ENCODE results near the gene DIDO1. TPM values are rescaled to one million over a fixed set of nuclear protein-coding genes. Genes with fewer than 3 reads are reported as not detected.

DIDO1 gene
- total RNA-seq, 1 experiment from 2014 or later = 77.1 TPM

DNA sequence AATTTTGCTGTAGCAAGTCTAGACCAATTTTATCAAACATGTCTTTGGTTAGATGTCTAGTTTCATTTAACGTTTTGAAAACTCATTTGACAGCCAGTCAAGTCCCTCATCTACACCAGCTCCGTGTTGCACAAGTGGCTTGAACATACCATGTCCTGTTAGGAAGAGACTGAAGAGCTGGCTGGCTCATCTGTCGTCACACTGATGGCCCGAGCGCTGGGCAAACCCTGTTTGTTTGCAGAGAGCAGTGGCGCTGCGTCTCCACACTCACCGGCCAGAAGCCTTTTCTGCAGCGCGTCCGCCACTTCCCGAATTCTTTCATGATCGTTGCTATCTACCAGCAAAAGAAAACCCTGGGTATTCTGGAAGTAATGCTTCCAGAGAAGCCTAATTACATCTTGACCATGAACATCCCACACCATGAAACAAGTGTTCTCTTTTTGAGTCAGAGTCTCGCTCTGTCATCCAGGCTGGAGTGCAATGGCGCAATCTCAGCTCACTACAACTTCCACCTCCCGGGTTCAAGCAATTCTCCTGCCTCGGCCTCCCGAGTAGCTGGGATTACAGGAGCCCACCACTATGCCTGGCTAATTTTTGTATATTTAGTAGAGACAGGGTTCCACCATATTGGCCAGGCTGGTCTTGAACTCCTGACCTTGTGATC is 54.0 kb downstream of the DIDO1 start:
- CTCF ChIA-PET = interaction anchor here (0.7 to 1.1 kb wide), 2 partner anchors 23 to 571 kb away, joined by 3 to 4 read pairs; no protein-coding TSS in a partner anchor
- no peak overlapping the region for H3K27ac Mint-ChIP-seq (ENCODE audit: unreplicated experiment)
- TF ChIP-seq, protein P1, sequence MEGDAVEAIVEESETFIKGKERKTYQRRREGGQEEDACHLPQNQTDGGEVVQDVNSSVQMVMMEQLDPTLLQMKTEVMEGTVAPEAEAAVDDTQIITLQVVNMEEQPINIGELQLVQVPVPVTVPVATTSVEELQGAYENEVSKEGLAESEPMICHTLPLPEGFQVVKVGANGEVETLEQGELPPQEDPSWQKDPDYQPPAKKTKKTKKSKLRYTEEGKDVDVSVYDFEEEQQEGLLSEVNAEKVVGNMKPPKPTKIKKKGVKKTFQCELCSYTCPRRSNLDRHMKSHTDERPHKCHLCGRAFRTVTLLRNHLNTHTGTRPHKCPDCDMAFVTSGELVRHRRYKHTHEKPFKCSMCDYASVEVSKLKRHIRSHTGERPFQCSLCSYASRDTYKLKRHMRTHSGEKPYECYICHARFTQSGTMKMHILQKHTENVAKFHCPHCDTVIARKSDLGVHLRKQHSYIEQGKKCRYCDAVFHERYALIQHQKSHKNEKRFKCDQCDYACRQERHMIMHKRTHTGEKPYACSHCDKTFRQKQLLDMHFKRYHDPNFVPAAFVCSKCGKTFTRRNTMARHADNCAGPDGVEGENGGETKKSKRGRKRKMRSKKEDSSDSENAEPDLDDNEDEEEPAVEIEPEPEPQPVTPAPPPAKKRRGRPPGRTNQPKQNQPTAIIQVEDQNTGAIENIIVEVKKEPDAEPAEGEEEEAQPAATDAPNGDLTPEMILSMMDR (IDR thresholded peaks at IDR 0.05; ENCODE audit: unreplicated experiment) = no peak
- H3K4me1 Mint-ChIP-seq (ENCODE audit: low read depth, unreplicated experiment) = peaks cover 23% of the 10 kb centered on the region
- peaks cover 40% of the 10 kb centered on the region for H3K36me3 Mint-ChIP-seq (ENCODE audit: insufficient read depth, unreplicated experiment)
- intact Hi-C loops (cut with micrococcal nuclease; ENCODE audit: unreplicated experiment) = loop anchor here (2.0 kb wide), 1 partner anchor 136 kb away; no protein-coding TSS in a partner anchor
- H3K27me3 Mint-ChIP-seq (ENCODE audit: unreplicated experiment) = peaks cover 14% of the 10 kb centered on the region
- no peaks in the 10 kb centered on the region for H3K9me3 Mint-ChIP-seq (ENCODE audit: low read depth, unreplicated experiment)
- no peak for DNase-seq
- BruUV-seq (replicated peaks) = no TSS peak
- no peak overlapping the region for H3K4me3 Mint-ChIP-seq (ENCODE audit: low read depth, unreplicated experiment)

DNA sequence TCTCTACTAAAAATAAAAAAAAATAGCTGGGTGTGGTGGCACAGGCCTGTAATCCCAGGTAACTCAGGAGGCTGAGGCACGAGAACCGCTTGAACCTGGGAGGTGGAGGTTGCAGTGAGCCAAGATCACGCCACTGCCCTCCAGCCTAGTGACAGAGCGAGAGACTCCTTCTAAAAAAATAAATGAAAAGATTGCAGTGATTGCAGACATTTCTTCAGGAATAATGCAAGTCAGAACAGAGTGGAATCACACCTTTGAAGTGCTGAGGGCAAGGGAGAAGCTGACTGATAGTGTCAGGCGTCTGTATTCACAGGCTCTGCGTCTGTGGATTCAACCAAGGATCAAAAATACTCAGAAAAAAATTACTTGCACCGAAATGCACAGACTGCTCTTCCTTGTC is 62.1 kb downstream of the DIDO1 start:
- peaks cover 14% of the 10 kb centered on the region for H3K4me1 Mint-ChIP-seq (ENCODE audit: low read depth, unreplicated experiment)
- no peak overlapping the region for H3K27ac Mint-ChIP-seq (ENCODE audit: unreplicated experiment)
- peaks cover 4% of the 10 kb centered on the region for H3K9me3 Mint-ChIP-seq (ENCODE audit: low read depth, unreplicated experiment)
- H3K4me3 Mint-ChIP-seq (ENCODE audit: low read depth, unreplicated experiment) = no peak overlapping the region
- no peak for DNase-seq
- peaks cover 64% of the 10 kb centered on the region for H3K27me3 Mint-ChIP-seq (ENCODE audit: unreplicated experiment)
- H3K36me3 Mint-ChIP-seq (ENCODE audit: insufficient read depth, unreplicated experiment) = peaks cover 22% of the 10 kb centered on the region
- CTCF ChIA-PET = interaction anchor here (0.7 kb wide), 1 partner anchor 105 kb away, joined by 3 read pairs; no protein-coding TSS in a partner anchor
- BruUV-seq (replicated peaks) = no TSS peak
- TF ChIP-seq, protein P1 (IDR thresholded peaks at IDR 0.05; ENCODE audit: unreplicated experiment) = no peak
- intact Hi-C loops (cut with micrococcal nuclease; ENCODE audit: unreplicated experiment) = no loop called here

DNA sequence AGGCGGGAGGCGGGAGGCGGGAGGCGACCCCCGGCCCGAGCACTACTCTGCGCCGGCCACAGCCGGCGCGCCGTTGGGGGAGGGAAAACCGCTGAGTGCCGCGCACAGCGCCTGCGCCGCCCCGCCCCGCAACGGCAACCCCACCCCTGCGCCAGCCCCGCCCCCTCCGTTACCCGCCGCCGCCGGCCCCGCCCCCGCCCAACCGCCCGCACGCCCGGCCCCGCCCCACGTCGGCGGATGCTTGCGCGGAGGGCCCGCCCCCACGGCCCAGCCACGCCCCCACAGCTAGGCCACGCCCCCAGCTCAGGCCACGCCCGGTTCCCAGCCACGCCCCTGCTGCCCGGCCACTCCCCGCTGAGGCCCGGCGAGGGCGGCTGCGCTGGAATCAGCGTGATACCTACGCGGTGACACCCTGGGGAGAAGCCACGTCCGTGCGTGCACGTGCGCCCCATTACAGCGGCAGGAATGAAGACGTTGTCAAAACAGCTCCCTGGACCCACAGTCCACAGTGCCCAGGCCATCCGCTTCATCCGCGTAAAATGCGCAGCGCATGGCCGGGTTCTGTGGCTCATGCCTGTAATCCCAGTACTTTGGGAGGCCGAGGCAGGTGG is 64.5 kb downstream of the DIDO1 start, which contains the start of gene TCFL5:
TSS of gene TCFL5 (minus strand) at position 97 of the 611 bp plus-strand sequence. CDS start 152 bp downstream, outside the sequence.
- Mint-ChIP-seq H3K4me3 (ENCODE audit: low read depth, unreplicated experiment) (peak within 1 kb of the TSS; percentile 72), H3K36me3 (ENCODE audit: insufficient read depth, unreplicated experiment) (peaks cover 29% of the 10 kb centered on the region), H3K4me1 (ENCODE audit: low read depth, unreplicated experiment) (peaks cover 29% of the 10 kb centered on the region), H3K27ac (ENCODE audit: unreplicated experiment) (no peak within 1 kb of the TSS), H3K9me3 (ENCODE audit: low read depth, unreplicated experiment) (peaks cover 4% of the 10 kb centered on the region), H3K27me3 (ENCODE audit: unreplicated experiment) (peaks cover 45% of the 10 kb centered on the region)
- TF ChIP-seq, protein P1 (IDR thresholded peaks at IDR 0.05; ENCODE audit: unreplicated experiment) = no peak
- intact Hi-C loops (cut with micrococcal nuclease; ENCODE audit: unreplicated experiment) = no loop called here
- DNase-seq = peak; percentile 99
- BruUV-seq (replicated peaks) = no TSS peak
- CTCF ChIA-PET = interaction anchor here (0.7 to 1.7 kb wide), 5 partner anchors 14 to 111 kb away, joined by 4 to 10 read pairs (median 6); no protein-coding TSS in a partner anchor

DNA sequence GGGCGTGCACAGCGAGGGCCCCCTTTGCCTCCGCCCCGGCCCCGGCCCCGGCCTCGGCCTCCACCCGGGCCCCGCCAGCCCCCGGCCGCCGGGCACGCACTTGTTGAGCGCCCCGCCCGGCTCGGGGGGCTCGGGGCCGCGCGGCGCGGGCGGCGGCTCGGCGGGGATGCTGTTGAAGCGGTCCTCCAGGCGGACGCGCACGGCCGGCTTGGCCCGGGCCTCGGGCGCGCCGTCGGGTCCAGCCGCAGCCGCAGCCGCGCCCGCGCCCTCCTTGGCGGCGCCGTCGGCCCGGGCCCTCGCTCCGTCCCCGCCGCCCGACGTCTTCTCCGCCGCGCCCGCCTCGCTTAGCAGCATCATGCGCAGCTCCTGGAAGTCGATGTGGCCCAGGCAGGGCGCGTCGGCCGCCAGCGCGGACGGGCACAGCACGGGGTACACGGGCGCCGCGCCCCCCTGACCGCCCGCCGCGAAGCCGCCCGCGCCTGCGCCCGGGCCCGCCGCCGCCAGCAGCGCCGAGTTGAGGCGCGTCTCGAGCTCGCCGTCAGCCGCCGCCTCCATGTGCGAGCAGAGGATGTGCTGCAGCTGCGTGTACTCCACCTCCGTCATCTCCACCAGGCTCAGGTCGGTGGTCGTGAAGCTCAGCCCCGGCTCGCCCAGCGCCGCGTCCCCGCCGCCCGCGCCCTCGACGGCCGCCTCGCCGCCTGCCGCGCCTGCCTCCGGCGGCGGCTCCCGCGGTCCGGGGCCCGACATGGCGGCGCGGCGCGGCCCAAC is 65.2 kb downstream of the DIDO1 start:
- intact Hi-C loops (cut with micrococcal nuclease; ENCODE audit: unreplicated experiment) = loop anchor here (1.0 kb wide), 1 partner anchor 39 kb away; no protein-coding TSS in a partner anchor
- BruUV-seq (replicated peaks) = no TSS peak
- DNase-seq = peak; percentile 46
- Mint-ChIP-seq H3K9me3 (ENCODE audit: low read depth, unreplicated experiment) (peaks cover 4% of the 10 kb centered on the region), H3K27ac (ENCODE audit: unreplicated experiment) (no peak overlapping the region), H3K36me3 (ENCODE audit: insufficient read depth, unreplicated experiment) (peaks cover 31% of the 10 kb centered on the region), H3K27me3 (ENCODE audit: unreplicated experiment) (peaks cover 38% of the 10 kb centered on the region), H3K4me1 (ENCODE audit: low read depth, unreplicated experiment) (peaks cover 29% of the 10 kb centered on the region), H3K4me3 (ENCODE audit: low read depth, unreplicated experiment) (peak overlapping the region; percentile 72)
- TF ChIP-seq, protein P1 (IDR thresholded peaks at IDR 0.05; ENCODE audit: unreplicated experiment) = no peak
- CTCF ChIA-PET = interaction anchor here (0.7 to 1.7 kb wide), 5 partner anchors 14 to 112 kb away, joined by 4 to 10 read pairs (median 6); no protein-coding TSS in a partner anchor

All from Calu3 (cell line).